Mammary epithelial cell (primary cell): ENCODE results near the gene ARMH4.

Experiments used
- CTCF ChIP-seq, 2 donors: IDR thresholded peaks in 1 of 2; conservative IDR thresholded peaks in 1 of 2; 2 replicates each; pipeline ENCODE4 v1.5.1; 2011 to 2012; ENCODE audit warnings: inconsistent platforms in 2 of 2, low read length in 2 of 2, mild to moderate bottlenecking in 2 of 2, control low read depth in 1 of 2, low read depth in 1 of 2; ENCODE audit not compliant: insufficient read depth in 1 of 2; ENCODE audit errors: extremely low read depth in 1 of 2
- EZH2 ChIP-seq: IDR thresholded peaks from 2 replicates; pipeline ENCODE4 v1.6.1; 2012; ENCODE audit warnings: low read length, inconsistent platforms, borderline replicate concordance

DNA sequence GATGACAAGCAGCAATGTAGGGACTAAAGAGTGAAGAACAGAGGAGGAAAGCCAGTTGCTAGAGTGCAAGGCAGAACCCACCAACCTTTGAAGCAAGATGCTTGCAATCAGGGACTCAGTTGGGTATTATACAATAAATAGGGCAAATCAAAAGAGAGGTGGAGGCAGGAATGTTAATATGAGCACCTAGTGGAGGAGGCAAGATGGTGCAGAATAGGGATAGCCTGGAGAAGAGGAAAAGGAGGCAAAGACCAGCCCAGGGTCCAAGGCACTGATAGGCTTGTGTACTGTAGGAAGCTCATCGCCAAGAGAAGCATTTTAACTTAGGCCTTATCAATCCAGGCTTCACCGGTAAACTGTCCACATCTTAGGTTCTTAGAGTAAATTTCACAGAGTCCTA, 137.2 kb downstream of the ARMH4 start:
- TF ChIP-seq EZH2 (no peak), CTCF (conservative IDR thresholded peaks at IDR 0.05 in 1 of 2, IDR thresholded peaks at IDR 0.05 in 1 of 2; ENCODE audit: extremely low read depth in 1 of 2, insufficient read depth in 1 of 2, low read depth in 1 of 2, low read length in 2 of 2) (no peak)
